GM12874 (cell line): ENCODE data around the gene TRHDE.
A peak's percentile ranks its signal among the peaks of the same experiment; 100 is the strongest.

Experiments used
- CTCF ChIP-seq: IDR thresholded peaks from 2 replicates; pipeline ENCODE4 v1.5.1; 2011; ENCODE audit warnings: low read depth, mild to moderate bottlenecking, control low read depth, low read length, moderate library complexity; ENCODE audit not compliant: insufficient read depth

Gene TRHDE

GRCh38 chr12:72337946-72338345, 65.8 kb downstream of the TRHDE start:
- no peak for TF ChIP-seq CTCF

DNA sequence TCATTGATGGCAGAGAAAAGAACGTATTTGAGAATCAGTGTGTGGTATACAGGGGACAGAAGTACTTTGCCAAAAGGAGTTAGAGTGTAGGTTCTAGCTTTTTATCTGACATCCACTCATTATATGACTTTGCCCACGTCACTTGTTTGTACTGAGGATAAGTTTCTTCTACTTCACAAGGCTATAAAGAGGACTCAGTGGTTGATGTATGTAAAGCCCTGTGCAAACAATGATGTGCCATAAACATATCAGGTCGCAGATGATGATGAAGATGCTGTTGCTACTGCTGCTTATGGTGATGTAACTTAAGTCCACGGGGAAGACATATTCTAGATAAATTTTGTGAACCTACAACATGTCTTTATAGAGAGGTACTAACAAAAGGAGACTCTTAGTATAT, 66.3 kb downstream of the TRHDE start:
- no peak for TF ChIP-seq CTCF

GRCh38 chr12:72346363-72346944, 74.3 kb downstream of the TRHDE start:
- TF ChIP-seq CTCF, result peak; percentile 52

DNA sequence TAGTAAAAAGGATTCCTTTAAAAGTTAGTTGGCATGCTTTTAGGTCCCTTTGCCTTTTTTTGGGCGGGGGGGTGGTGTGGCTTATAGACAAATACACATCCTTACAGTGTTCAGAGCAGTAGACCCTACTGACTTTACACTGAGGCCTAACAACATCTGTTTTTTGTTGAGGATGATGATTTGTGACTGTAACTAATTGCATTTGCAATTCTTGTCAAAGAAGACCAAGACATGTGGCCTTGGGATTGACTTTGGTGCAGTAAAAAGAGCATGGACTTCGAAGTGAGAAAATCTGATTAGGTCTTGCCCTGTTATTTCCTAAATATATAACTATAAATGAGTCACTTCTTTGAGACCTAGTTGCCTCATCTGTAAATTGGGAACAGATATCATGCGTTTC, 77.3 kb downstream of the TRHDE start:
- TF ChIP-seq CTCF, result no peak

GRCh38 chr12:72359416-72359815, 87.2 kb downstream of the TRHDE start:
- TF ChIP-seq CTCF, result no peak

DNA sequence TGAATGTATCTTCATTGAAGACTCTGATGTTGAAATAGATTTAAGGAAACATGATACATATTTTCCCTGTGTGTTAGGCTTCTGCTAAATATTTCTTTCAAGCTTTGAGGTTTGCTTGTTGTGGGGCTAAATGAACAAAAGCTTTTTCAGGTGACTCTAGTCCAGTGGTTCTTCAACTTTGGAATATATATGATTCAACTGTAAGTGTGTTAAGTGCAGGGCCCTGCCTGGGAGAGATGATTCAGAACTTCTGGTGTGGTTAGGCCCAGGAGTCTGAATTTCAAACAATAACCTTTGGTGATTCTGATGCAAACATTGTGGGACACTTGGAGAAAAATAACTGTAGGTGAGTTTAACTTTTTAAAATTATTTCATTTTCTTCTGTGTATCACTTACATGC, 93.0 kb downstream of the TRHDE start:
- TF ChIP-seq CTCF, result no peak

DNA sequence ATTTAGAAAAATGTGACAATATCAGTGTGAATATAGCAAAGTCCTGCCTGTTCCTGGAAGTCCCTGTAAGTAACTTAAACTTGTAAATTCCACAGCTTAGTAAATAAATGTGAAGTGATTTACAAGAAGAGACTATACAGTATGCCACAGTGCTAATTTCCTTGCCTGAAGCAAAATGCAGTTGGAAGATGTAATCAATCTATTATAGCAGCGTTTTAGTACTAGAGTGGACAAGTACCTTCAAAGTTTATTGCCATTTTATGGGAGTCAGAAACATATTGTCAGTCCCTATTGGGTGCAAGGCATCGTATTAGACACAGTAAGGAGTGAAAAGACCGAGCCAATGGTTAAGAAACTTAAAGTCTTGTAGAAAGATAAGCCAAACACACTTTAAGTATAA, 94.1 kb downstream of the TRHDE start:
- TF ChIP-seq CTCF, result no peak
